GM19463 (cell line): ENCODE data around the gene DIRAS2.

ENCODE experiments used
- ATAC-seq: cut with Tn5 transposase; IDR thresholded peaks from one replicate; pipeline ENCODE4 v1.9.1; 2021; ENCODE audit warnings: mild to moderate bottlenecking, moderate library complexity; ENCODE audit not compliant: unreplicated experiment

DIRAS2 gene

GRCh38 chr9:90613502-90613901 is 29.1 kb downstream of the DIRAS2 start:
- ATAC-seq: no peak

GRCh38 chr9:90612957-90613356 is 29.7 kb downstream of the DIRAS2 start:
- no peak for ATAC-seq

GRCh38 chr9:90611568-90611967 is 31.1 kb downstream of the DIRAS2 start:
- ATAC-seq: no peak

GRCh38 chr9:90611121-90611520 is 31.5 kb downstream of the DIRAS2 start:
- no peak for ATAC-seq

- no peak for ATAC-seq
Observed at GRCh38 chr9:90607701-90608516, 34.7 kb downstream of the DIRAS2 start.

GRCh38 chr9:90600029-90600428 is 42.6 kb downstream of the DIRAS2 start:
- ATAC-seq: no peak

- no peak for ATAC-seq
Observed at GRCh38 chr9:90598191-90598590, 44.4 kb downstream of the DIRAS2 start.

- ATAC-seq: no peak
Observed at GRCh38 chr9:90593646-90594045, 49.0 kb downstream of the DIRAS2 start.

- ATAC-seq: no peak
Observed at GRCh38 chr9:90580576-90580975, 62.0 kb downstream of the DIRAS2 start.

GRCh38 chr9:90579181-90579580 is 63.4 kb downstream of the DIRAS2 start:
- no peak for ATAC-seq

GRCh38 chr9:90578126-90578815 is 64.4 kb downstream of the DIRAS2 start:
- ATAC-seq: no peak

GRCh38 chr9:90569511-90569910 is 73.1 kb downstream of the DIRAS2 start:
- ATAC-seq: no peak

GRCh38 chr9:90568667-90569066 is 74.0 kb downstream of the DIRAS2 start:
- no peak for ATAC-seq

- no peak for ATAC-seq
Observed at GRCh38 chr9:90562229-90562628, 80.4 kb downstream of the DIRAS2 start.
